GM18511 (cell line): ENCODE results near the gene ACKR2.

ENCODE experiments used
- ATAC-seq: cut with Tn5 transposase; IDR thresholded peaks from one replicate; pipeline ENCODE4 v1.9.1; 2021; ENCODE audit warnings: mild to moderate bottlenecking, moderate library complexity; ENCODE audit not compliant: unreplicated experiment

Gene ACKR2, protein sequence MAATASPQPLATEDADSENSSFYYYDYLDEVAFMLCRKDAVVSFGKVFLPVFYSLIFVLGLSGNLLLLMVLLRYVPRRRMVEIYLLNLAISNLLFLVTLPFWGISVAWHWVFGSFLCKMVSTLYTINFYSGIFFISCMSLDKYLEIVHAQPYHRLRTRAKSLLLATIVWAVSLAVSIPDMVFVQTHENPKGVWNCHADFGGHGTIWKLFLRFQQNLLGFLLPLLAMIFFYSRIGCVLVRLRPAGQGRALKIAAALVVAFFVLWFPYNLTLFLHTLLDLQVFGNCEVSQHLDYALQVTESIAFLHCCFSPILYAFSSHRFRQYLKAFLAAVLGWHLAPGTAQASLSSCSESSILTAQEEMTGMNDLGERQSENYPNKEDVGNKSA

DNA sequence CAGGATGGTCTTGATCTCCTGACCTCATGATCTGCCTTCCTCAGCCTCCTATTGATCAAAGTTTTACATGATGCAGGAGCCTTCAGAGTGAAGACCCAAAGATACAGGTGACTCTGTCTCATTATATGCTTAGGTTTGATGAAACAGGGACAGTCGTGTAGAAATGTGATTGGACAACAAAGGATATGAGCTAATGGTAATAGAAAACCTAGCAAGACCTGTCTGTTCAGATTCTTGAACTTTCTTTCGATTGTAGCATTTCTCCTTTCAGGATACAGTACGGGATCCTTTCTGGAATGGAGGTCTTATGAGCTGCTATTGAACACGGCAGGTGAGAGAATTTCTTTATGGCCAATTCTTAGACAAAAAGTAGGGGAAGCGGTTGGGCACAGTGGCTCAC lies at the start of gene ACKR2:
Gene ACKR2 (plus strand): TSS at position 244 of the 400 bp plus-strand sequence. CDS start 55,058 bp downstream, outside the sequence.
- no peak for ATAC-seq

DNA sequence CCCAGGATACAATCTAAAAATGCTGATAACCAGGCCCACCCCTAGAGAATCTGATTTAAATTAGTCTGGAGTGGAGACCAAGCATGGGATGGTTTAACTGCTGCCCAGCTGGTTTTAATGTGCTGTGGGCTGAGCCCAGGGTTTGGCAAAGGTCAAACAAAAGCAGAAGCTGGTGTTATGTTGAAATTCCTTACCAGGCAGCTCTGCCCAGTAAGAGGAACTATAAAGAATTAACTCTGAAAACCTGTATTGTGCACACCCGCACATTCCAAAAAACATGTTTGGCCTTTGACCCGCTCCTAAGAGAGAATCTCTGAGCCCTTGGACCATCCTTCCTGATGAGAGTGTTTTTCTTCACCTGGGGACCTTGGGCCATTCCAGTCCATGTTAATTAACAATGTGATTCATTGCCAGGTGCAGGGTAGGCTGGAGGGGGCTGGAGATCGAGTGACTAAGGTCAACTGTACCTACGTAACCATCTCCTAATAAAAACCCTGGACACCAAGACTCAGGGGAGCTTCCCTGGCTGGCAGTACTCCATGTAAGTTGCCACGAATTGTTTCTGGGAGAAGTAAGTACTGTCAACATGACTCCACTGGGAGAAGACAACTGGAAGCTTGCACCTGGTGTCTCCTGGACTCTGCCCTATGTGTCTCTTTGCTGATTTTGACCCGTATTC lies 47.1 kb upstream of the ACKR2 start:
- ATAC-seq = no peak

GRCh38 chr3:42763021-42763420 lies 46.2 kb upstream of the ACKR2 start:
- no peak for ATAC-seq

DNA sequence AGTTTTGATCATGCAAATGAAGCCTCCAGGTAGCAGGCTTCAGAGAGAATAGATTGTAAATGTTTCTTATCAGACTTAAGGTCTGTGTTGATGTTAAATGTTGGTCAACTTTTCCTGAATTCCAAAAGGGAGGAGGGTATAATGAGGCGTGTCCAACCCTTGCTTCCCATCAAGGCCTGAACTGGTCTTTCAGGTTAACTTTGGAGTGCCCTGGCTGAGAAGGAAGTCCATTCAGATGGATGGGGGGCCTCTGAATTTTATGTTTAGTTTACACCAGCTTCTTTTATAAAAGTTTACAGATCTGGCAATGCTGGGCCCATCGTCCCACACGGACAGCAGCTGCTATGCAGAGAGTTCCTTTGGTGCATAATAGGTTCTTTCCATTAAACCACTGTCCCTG lies 45.1 kb upstream of the ACKR2 start:
- ATAC-seq = no peak

DNA sequence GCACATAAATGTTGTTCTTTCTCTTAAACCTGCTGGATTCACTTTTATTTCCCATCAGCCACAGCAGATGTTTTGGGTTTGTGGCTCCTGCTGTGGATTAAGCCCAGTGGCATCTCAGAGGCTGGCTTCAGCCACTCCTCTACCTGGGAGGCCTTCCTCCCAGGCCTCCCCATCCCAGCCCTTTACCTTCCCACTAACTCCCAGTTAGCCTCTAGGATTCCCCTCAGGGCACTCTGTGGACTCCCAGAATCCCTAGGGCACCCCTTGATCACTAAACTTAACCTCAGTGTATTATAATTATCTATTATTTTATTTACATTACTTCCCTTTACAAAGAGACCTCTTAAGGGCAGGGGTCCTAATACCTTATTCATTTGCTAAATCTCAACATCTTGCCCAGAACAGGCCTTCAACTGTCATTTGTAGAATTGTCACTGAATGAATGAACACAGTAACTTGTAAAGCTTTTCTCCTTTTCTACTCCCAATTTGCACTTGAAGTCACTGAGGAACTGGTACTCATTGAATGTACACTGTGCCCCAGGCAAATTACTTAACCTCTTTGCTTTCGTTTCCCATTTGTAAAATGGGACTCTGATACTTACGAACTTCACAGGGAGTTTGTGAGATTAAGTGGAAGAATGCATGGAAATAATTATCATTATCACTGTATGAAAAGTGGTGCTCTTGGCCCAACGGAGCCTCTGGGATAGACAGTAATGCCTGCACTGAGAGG lies 44.5 kb upstream of the ACKR2 start:
- ATAC-seq = no peak

DNA sequence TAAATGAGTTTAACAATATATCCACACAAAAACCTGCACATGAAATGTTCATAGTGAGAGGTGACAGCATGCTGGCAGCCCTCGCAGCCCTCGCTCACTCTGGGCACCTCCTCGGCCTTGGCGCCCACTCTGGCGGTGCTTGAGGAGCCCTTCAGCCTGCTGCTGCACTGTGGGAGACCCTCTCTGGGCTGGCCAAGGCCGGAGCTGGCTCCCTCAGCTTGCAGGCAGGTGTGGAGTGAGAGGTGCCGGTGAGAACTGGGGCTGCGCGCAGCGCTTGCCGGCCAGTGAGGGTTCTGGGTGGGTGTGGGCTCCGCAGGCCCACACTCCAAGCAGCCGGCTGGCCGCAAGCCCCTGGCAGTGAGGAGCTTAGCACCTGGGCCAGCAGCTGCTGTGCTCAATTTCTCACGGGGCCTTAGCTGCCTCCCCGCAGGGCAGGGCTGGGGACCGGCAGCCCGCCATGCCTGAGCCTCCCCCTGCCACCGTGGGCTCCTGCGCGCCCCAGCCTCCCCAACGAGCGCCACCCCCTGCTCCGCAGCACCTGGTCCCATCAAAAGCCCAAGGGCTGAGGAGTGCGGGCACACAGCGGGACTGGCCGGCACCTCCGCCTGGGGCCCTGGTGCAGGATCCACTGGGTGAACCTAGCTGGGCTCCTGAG lies 39.6 kb upstream of the ACKR2 start:
- ATAC-seq = no peak

DNA sequence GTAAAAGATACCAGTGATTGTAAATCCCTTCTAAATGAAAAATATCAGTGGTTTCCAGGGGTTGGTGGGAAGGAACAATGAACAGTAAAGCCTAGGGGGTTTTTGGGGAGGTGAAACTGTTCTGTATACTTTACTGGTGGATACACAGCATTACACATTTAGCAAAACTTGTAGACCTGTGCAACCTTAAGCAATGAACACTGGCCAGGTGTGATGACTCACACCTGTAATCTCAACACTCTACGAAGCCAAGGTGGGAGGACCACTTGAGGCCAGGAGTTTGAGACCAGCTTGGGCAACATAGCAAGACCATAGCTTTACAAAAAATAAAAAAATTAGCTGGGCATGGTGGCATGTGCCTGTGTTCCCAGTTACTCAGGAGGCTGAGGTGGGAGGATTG lies 38.0 kb upstream of the ACKR2 start:
- ATAC-seq = no peak

DNA sequence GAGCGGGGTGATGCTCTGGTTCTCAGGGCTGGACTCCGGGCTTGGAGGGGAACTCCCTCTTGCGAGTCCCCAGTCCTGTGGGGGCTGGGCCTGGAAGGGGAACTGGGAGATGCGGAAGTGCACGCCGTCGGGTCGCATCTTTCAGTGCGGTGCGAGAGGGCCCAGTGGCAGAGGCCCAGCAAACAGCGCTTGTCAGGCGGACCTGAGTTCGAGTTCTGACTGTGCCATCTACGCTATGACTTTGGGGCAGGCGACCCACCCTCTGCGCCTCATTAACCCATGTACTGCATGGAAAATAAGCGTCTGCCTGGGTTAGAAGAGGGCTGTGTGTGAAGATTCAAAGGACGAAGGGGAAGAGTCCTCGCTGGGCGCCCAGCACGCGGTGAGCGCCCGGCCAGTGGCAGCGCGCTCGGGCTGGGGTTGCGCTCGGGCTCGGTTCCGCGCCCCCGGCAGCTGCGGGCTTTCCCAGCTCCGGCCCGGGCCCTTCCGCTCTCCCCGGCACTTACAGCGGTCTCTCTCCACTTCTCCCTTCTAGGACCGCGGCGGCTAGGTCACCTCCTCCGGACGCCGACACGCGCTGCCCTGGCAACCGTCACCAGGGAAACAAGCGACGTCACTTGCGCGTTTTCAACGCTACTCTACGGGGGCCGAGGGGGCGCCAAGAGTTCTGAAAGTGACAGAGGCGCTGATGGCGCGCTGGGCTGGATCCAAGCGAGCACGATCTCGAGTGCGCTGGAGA lies 36.4 kb upstream of the ACKR2 start, which contains the start of gene CCDC13:
Gene CCDC13 (minus strand): TSS at position 584 of the 739 bp plus-strand sequence. CDS start 14,908 bp downstream, outside the sequence.
- peak; percentile 99 for ATAC-seq

DNA sequence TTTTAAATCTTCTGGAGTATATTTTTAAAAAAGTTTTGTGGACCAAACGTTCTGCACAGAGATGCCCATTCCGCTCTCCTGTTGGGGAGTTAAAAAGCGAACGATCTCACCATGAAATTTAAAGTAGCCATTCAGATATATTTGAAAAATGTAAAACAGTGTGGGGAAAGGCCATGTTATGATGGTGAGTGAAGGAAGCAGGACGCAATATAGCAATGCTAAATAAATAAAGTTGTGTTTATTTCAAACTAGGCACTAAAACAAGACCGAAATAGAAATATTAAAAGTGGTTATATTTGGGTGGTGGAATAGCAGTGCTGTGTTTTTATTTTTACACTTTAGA lies 35.9 kb upstream of the ACKR2 start:
- peak; percentile 22 for ATAC-seq

DNA sequence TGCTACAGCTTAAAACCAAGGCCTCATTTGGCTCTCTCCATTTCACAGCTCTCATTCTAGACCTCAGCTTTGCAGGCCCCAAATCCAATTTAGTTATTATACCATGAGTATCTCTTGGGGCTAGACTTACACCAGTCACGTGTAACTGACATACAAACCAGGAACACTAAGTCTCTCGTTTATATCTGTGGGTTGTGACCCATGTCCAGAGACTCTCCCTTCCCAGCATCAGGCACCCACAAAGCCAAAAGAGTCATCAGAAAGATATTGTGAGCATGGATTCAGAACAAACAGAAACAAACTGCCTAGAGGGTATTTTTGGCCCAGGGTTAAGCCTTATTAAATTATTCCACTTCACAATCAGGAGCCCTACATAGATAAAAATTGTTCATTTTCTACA lies 30.6 kb upstream of the ACKR2 start:
- no peak for ATAC-seq

DNA sequence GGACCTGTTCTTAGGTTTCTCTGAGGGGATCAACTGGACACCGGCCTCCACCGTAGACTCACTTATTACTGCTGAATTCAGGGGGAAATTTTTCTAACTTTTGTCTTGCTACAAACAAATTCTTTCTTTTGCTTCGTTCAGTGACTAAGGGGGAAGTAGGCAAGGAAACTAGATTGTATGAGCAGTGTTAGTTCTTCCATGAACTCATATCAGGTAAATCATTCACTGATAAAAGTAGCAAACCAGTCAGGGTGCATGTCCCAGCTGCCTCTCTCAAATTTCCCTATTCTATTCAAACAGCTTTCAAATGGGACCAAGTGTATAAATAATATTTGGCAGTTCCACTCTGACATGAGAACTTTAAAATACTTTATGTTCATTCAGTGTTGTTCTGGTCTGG lies 28.8 kb upstream of the ACKR2 start:
- ATAC-seq = peak; percentile 20

DNA sequence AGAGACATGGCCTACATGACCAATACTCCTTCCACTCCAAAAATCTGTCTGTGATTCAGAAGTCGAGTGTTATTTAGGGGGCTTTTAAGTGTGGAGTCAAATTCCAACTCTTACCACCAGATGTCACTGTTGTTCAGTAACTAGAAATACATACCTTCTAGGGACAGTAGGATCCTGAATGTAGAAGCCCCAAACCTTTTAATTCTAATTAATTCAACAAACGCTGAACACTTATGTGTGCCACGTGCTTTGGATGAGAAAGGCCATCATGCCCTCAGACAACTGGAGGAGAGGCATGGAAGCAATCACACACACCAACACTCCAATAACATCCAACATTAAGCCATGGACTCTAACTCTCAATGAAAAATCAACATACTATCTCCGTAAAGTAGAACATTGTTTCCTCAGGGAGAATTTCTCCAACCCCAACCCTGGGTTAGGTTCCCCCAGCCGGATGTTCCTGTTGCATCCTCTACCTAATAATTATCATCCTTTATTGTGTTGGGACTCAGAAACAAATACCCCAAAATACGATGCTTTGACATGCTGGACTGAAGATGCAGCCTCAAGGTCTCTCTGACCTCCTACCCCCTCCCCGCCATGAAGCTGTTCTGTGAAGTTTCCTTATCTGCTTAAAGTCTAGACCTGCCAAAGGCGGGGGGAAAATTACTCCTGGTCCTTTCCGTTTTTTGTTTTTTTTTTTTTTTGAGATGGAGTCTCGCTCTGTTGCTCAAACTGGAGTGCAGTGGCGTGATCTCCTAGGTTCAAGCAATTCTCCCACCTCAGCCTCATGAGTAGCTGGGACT lies 28.1 kb upstream of the ACKR2 start:
- ATAC-seq = peak; percentile 80

DNA sequence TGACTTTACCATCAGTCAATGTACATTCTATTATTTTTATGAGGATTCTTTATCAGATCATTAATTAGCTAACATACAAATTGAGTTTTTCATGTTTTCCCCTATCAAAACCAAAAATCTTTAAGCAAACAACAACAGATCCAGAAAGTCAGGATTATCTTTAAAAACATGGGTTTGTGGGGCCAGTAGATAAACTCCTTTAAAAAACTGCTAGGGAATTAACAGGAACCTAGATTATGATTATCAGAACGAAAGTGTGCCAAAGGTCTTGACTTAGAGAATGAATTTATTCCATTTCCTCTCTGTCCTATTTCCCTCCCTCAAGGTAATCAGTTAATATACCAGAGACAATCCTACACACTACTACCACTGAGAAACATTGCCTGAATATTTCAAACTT lies 23.0 kb upstream of the ACKR2 start:
- ATAC-seq = no peak

DNA sequence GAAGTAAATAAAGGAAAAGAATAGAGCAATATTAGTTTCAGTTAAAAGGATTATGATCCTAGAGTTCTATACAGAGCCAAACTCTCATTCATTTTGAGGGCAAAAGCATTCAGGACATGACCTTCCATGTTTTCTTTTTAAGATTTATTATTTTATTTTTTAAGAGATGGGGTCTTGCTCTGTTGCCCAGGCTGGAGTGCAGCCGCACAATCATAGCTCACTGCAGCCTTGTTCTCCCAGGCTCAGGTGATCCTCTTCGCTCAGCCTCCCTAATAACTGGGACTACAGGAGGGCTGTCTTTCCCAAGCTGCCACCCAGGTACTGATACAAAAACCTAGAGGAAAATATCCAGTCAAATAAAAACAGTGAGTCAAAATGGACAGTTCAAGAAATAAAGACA lies 22.6 kb upstream of the ACKR2 start:
- no peak for ATAC-seq

DNA sequence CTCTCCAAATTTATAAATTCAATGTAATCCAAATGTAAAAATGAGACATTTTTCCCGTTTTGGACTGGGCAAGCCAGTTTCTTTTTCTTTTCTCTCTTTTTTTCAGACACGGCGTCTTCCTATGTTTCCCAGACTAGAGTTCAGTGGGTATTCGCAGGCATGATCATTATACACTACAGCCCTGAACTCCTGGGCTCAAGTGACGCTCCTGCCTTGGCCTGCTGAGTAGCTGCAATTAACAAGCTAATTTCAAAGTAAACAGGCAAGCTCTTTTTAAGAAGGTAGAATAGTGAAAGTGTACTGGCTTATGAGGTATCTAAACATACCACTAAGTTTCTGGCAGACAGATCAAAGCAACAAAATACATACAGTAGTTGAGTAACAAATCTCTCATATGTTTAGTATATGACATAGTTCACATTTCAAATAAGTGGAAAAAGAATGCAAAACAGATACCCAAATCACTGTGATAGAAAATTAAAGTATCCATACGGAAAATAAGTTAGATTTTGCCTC lies 18.5 kb upstream of the ACKR2 start:
- no peak for ATAC-seq

DNA sequence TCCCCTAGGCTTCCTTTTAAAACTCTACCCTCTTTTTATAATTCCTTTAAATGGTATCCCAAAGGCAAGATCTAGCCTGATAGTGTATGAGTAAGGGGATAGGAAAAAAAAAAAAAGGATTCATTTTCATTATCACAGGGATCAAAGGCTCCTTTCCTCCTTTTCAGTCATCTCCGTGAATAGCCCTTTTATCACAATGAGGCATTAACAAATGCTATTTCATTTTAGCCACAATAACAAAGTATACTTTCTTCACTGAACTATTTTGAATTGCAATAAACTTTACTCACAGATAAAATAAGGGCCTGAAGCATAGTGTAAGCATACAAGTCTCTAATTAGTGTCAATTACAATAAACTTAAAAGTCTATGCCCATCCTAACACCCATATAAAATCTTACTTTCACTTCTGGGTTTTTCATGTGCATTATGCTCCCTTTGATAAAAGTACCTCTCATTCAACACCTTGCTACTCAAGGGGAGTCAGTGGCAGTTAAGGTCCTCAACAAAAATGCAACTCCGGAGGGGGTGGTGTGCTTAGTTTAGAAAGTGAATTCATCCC lies 13.5 kb upstream of the ACKR2 start:
- ATAC-seq = no peak

- no peak for ATAC-seq
Observed at GRCh38 chr3:42796332-42796885, 12.8 kb upstream of the ACKR2 start.

- ATAC-seq = no peak
Observed at GRCh38 chr3:42799376-42799775, 9.9 kb upstream of the ACKR2 start.

DNA sequence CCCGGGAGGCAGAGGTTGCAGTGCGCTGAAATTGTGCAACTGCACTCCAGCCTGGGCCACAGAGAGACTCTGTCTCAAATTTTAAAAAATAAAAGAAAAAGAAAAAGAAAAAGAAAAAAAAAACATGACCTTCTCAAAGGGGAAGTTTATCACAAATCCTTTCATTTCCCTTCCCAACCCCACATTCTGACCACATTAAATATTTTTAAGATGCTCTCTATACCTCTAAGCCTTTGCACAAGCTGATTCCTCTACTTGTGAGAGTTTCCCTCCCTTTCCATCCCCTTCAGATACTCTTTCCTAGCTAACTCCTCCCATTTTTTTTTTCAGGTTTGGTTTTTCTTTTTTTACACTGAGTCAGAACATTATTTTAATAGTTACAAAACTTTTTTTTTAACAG lies 9.0 kb upstream of the ACKR2 start:
- ATAC-seq = no peak
